ENCODE results near the gene PPARD. TPM values are rescaled to one million over a fixed set of nuclear protein-coding genes. Genes with fewer than 3 reads are reported as not detected.

Gene PPARD
- total and polyA plus RNA-seq, 2 experiments from 2014 or later = 9.1 to 20.4 TPM

DNA sequence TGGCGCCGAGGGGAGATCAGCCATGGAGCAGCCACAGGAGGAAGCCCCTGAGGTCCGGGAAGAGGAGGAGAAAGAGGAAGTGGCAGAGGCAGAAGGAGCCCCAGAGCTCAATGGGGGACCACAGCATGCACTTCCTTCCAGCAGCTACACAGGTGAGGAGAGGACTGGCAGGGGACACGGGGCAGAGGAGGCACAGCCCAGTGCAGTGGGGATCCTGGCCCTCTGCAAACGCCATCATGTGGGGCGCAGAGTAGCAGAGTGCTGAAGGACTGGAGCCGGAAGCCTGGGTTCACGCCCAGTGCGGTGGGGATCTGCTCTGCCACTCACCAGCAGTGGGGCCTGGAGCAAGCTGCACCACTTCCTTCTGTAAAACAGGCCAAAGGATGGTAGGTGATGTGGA, 68.7 kb downstream of the PPARD start:
- DNase-seq (ENCODE audit: low spot score) = no peak
- H2AFZ ChIP-seq = no peak overlapping the region
- H3K4me3 ChIP-seq = no peak overlapping the region
- no peak overlapping the region for H3K4me2 ChIP-seq
- TF ChIP-seq CTCF (IDR thresholded peaks at IDR 0.05; ENCODE audit: poor library complexity) (no peak), EZH2 (IDR thresholded peaks at IDR 0.05; ENCODE audit: borderline replicate concordance) (no peak), EZH2phosphoT487 (IDR thresholded peaks at IDR 0.05; ENCODE audit: low read depth, severe bottlenecking, unreplicated experiment) (no peak)
- no peaks in the 10 kb centered on the region for H3K27me3 ChIP-seq
- 96% methylated on average over 9 of the region's 9 CpGs for WGBS (ENCODE audit: low lambda C conversion rate, missing lambda C conversion rate)
- H3K36me3 ChIP-seq (replicated peaks; ENCODE audit: insufficient read depth, low read depth) = no peaks in the 10 kb centered on the region
- peaks cover 3% of the 10 kb centered on the region for H3K4me1 ChIP-seq (ENCODE audit: insufficient read depth)
- H3K9me2 ChIP-seq (replicated peaks; ENCODE audit: insufficient read depth) = no peaks in the 10 kb centered on the region
- H3K9me3 ChIP-seq (ENCODE audit: low read depth) = no peaks in the 10 kb centered on the region
- H4K20me1 ChIP-seq (ENCODE audit: insufficient read depth, poor library complexity, severe bottlenecking) = no peaks in the 10 kb centered on the region
- no peaks in the 10 kb centered on the region for H3K79me2 ChIP-seq
- no peak overlapping the region for H3K27ac ChIP-seq

GRCh38 chr6:35412102-35412501, 69.7 kb downstream of the PPARD start:
- Histone ChIP-seq H3K4me2 (no peak overlapping the region), H2AFZ (no peak overlapping the region), H3K4me1 (ENCODE audit: insufficient read depth) (peaks cover 3% of the 10 kb centered on the region), H3K27me3 (no peaks in the 10 kb centered on the region), H3K9me2 (replicated peaks; ENCODE audit: insufficient read depth) (no peaks in the 10 kb centered on the region), H3K36me3 (replicated peaks; ENCODE audit: insufficient read depth, low read depth) (no peaks in the 10 kb centered on the region), H3K9me3 (ENCODE audit: low read depth) (no peaks in the 10 kb centered on the region), H3K79me2 (no peaks in the 10 kb centered on the region), H3K27ac (no peak overlapping the region), H3K4me3 (no peak overlapping the region), H4K20me1 (ENCODE audit: insufficient read depth, poor library complexity, severe bottlenecking) (no peaks in the 10 kb centered on the region)
- TF ChIP-seq EZH2phosphoT487 (IDR thresholded peaks at IDR 0.05; ENCODE audit: low read depth, severe bottlenecking, unreplicated experiment) = no peak
- TF ChIP-seq EZH2 (IDR thresholded peaks at IDR 0.05; ENCODE audit: borderline replicate concordance) = no peak
- no peak for TF ChIP-seq CTCF (IDR thresholded peaks at IDR 0.05; ENCODE audit: poor library complexity)
- no peak for DNase-seq (ENCODE audit: low spot score)
- 98% methylated on average over 8 of the region's 8 CpGs for WGBS (ENCODE audit: low lambda C conversion rate, missing lambda C conversion rate)

DNA sequence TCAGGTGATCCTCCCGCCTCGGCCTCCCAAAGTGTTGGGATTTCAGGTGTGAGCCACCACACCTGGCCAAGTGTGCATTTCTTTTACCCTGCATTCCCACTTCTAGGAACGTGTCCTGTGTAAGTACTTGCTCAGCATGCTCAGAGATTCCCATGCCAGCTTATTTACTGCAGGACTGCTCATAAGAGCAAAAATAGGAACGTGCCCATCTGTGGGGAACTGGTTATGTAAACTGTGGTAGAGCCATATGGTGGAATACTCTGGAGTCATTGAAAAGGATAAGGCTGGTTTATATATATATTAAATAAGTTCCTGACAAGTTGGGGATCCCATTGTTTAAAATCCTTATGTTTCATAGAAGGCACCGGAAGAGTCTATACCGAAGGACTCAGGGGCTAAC, 71.6 kb downstream of the PPARD start:
- no peaks in the 10 kb centered on the region for H4K20me1 ChIP-seq (ENCODE audit: insufficient read depth, poor library complexity, severe bottlenecking)
- H3K36me3 ChIP-seq (replicated peaks; ENCODE audit: insufficient read depth, low read depth) = no peaks in the 10 kb centered on the region
- no peak overlapping the region for H3K4me3 ChIP-seq
- WGBS (ENCODE audit: low lambda C conversion rate, missing lambda C conversion rate) = 97% methylated on average over 6 of the region's 6 CpGs
- H3K27me3 ChIP-seq = no peaks in the 10 kb centered on the region
- H2AFZ ChIP-seq = no peak overlapping the region
- no peak overlapping the region for H3K4me2 ChIP-seq
- H3K9me3 ChIP-seq (ENCODE audit: low read depth) = no peaks in the 10 kb centered on the region
- H3K79me2 ChIP-seq = no peaks in the 10 kb centered on the region
- no peak for DNase-seq (ENCODE audit: low spot score)
- peaks cover 3% of the 10 kb centered on the region for H3K4me1 ChIP-seq (ENCODE audit: insufficient read depth)
- no peak overlapping the region for H3K27ac ChIP-seq
- no peak for TF ChIP-seq EZH2phosphoT487 (IDR thresholded peaks at IDR 0.05; ENCODE audit: low read depth, severe bottlenecking, unreplicated experiment)
- TF ChIP-seq CTCF (IDR thresholded peaks at IDR 0.05; ENCODE audit: poor library complexity) = no peak
- TF ChIP-seq EZH2 (IDR thresholded peaks at IDR 0.05; ENCODE audit: borderline replicate concordance) = no peak
- H3K9me2 ChIP-seq (replicated peaks; ENCODE audit: insufficient read depth) = no peaks in the 10 kb centered on the region
